HL-60 (cell line): ENCODE measurements around the gene SCUBE1.

Experiments used
- DNase-seq, 2 experiments: peaks; one replicate each; pipeline ENCODE4 v3.0.0-alpha.2; 2010 to 2020; ENCODE audit warnings: low read depth in 1 of 2, low spot score in 1 of 2
- H3K27ac ChIP-seq: fragments of 250-450 bp; sonication (Bioruptor Pico); replicated peaks from 2 replicates; pipeline ENCODE4 v1.5.1; 2020; ENCODE audit warnings: mild to moderate bottlenecking, moderate library complexity
- H3K27me3 ChIP-seq: fragments of 250-450 bp; sonication (Bioruptor Pico); 2 replicates; pipeline ENCODE4 v1.5.1; 2021; ENCODE audit warnings: mild to moderate bottlenecking, moderate library complexity; ENCODE audit not compliant: insufficient read depth, poor library complexity, severe bottlenecking
- H3K4me3 ChIP-seq: replicated peaks from 2 replicates; pipeline ENCODE4 v1.5.1; 2011; ENCODE audit warnings: mild to moderate bottlenecking, control low read depth, low read length; ENCODE audit not compliant: insufficient read depth
- CTCF ChIP-seq: IDR thresholded peaks from one replicate; pipeline ENCODE4 v1.5.1; 2011; ENCODE audit warnings: low read length, control low read depth, inconsistent platforms; ENCODE audit not compliant: insufficient read depth
- GABPA ChIP-seq: IDR thresholded peaks from 2 replicates; pipeline ENCODE4 v1.6.1; 2012; ENCODE audit warnings: low read depth
- POLR2AphosphoS5 ChIP-seq: IDR thresholded peaks from 2 replicates; pipeline ENCODE4 v1.6.1; 2012; ENCODE audit warnings: low read depth
- REST ChIP-seq: IDR thresholded peaks from 2 replicates; pipeline ENCODE4 v1.6.1; 2012; ENCODE audit warnings: low read depth; ENCODE audit not compliant: insufficient replicate concordance
- SPI1 ChIP-seq: IDR thresholded peaks from 2 replicates; pipeline ENCODE4 v1.6.1; 2012; ENCODE audit warnings: low read depth, mild to moderate bottlenecking, borderline replicate concordance

SCUBE1 gene

GRCh38 chr22:43182726-43183125 is 160.4 kb downstream of the SCUBE1 start:
- TF ChIP-seq REST (no peak), POLR2AphosphoS5 (no peak; the same call in 1 of the 2 replicates), CTCF (no peak), GABPA (no peak), SPI1 (no peak)
- H3K27ac ChIP-seq, result no peak overlapping the region
- H3K27me3 ChIP-seq, result no peaks in the 10 kb centered on the region
- no peak for DNase-seq
- no peak overlapping the region for H3K4me3 ChIP-seq

GRCh38 chr22:43182118-43182517 is 161.1 kb downstream of the SCUBE1 start:
- no peak for DNase-seq
- TF ChIP-seq GABPA (no peak), SPI1 (no peak), REST (no peak), POLR2AphosphoS5 (no peak), CTCF (no peak)
- Histone ChIP-seq H3K27me3 (no peaks in the 10 kb centered on the region), H3K27ac (no peak overlapping the region), H3K4me3 (no peak overlapping the region)

- TF ChIP-seq SPI1 (no peak), POLR2AphosphoS5 (peak; percentile 30; the same call in 1 of the 2 replicates)
- no peaks in the 10 kb centered on the region for H3K27me3 ChIP-seq
- no peak overlapping the region for H3K27ac ChIP-seq
- no peak for DNase-seq
- no peak overlapping the region for H3K4me3 ChIP-seq
These were observed 161.7 kb downstream of the SCUBE1 start for GRCh38 chr22:43181321-43182076.

- H3K27me3 ChIP-seq, result no peaks in the 10 kb centered on the region
- no peak for DNase-seq
- no peak overlapping the region for H3K27ac ChIP-seq
- TF ChIP-seq POLR2AphosphoS5 (no peak), GABPA (no peak), REST (no peak), CTCF (no peak), SPI1 (no peak)
- no peak overlapping the region for H3K4me3 ChIP-seq
These were observed 162.5 kb downstream of the SCUBE1 start for GRCh38 chr22:43180670-43181069.
